ENCODE measurements around the gene REEP5.
"Not testable (repeated sequence)": the region's sequence is repeated elsewhere in the genome, so short reads cannot be mapped to it uniquely, and the experiment has no call there.

Gene REEP5

GRCh38 chr5:112880219-112880964 is 41.6 kb downstream of the REEP5 start:
- no peak for DNase-seq

- peak; percentile 63 for DNase-seq
Observed at GRCh38 chr5:112878760-112879159, 43.3 kb downstream of the REEP5 start.

- no peak for DNase-seq
Observed at GRCh38 chr5:112878101-112878500, 43.9 kb downstream of the REEP5 start.

GRCh38 chr5:112876362-112876761 is 45.7 kb downstream of the REEP5 start:
- no peak for DNase-seq

- DNase-seq, result no peak
Observed at GRCh38 chr5:112870966-112871365, 51.1 kb downstream of the REEP5 start.

- no peak for DNase-seq
Observed at GRCh38 chr5:112869948-112870347, 52.1 kb downstream of the REEP5 start.

- DNase-seq, result no peak
Observed at GRCh38 chr5:112867411-112867810, 54.6 kb downstream of the REEP5 start.

- DNase-seq, result no peak
Observed at GRCh38 chr5:112866739-112867138, 55.3 kb downstream of the REEP5 start.

GRCh38 chr5:112865128-112865527 is 56.9 kb downstream of the REEP5 start:
- no peak for DNase-seq

- DNase-seq, result no peak
Observed at GRCh38 chr5:112863549-112863948, 58.5 kb downstream of the REEP5 start.

- DNase-seq, result no peak
Observed at GRCh38 chr5:112862085-112862484, 59.9 kb downstream of the REEP5 start.

GRCh38 chr5:112861638-112861985 is 60.4 kb downstream of the REEP5 start:
- no peak for DNase-seq

- DNase-seq, result peak; percentile 98
Observed at GRCh38 chr5:112860929-112861637, 60.9 kb downstream of the REEP5 start, which contains the start of gene SRP19. Gene SRP19 (plus strand): TSS chr5:112861287. CDS start chr5:112861377, 90 bp downstream.

- DNase-seq, result not testable (repeated sequence)
Observed at GRCh38 chr5:112860571-112860928, 61.5 kb downstream of the REEP5 start.

- no peak for DNase-seq
Observed at GRCh38 chr5:112857866-112858265, 64.2 kb downstream of the REEP5 start.

- DNase-seq, result no peak
Observed at GRCh38 chr5:112854651-112855050, 67.4 kb downstream of the REEP5 start.

GRCh38 chr5:112849912-112850311 is 72.1 kb downstream of the REEP5 start:
- no peak for DNase-seq

- peak; percentile 52 for DNase-seq
Observed at GRCh38 chr5:112848116-112848811, 73.8 kb downstream of the REEP5 start.

GRCh38 chr5:112847306-112847705 is 74.7 kb downstream of the REEP5 start:
- no peak for DNase-seq

GRCh38 chr5:112846556-112846955 is 75.5 kb downstream of the REEP5 start:
- DNase-seq, result no peak

- no peak for DNase-seq
Observed at GRCh38 chr5:112844489-112844888, 77.5 kb downstream of the REEP5 start.

GRCh38 chr5:112833971-112834370 is 88.1 kb downstream of the REEP5 start:
- no peak for DNase-seq

GRCh38 chr5:112830378-112830777 is 91.6 kb downstream of the REEP5 start:
- DNase-seq, result no peak
